Measurements from ENCODE around the gene COL6A3.

DNA sequence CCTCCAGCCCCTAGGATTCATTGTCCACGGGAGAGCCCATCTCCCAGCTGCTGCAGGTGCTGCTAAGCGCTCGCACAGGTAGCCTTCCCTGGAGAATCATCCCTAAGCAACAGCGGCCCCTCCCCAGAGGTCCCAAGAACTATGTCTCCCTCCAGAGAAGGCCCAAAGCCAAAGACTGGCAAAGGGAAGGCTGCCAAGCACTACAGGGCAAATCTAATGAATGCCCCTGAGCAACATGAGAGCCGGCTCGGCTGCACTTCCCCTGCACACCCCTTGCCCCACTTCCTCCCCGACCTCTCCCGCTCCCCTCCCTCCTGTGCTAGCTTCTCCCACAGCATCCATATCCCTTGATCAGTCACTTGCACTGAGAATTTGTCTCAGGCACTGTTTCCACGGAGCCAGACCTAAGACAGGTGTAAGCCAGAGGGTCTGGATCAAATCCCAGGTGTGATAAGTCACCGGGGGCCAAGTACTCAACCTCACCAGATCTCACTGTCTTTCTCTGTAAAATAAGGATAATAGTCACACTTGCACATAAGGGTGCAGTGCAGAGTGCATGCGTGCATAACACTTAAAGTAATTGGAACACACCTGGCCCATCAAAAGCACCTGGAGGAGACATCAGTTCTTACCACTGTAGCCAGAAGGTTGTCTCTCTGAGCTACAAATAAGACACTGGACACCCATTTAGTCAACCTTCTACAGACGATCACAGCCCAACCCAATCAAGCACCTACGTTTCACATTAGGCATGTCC lies 20.1 kb upstream of the COL6A3 start:
- TF ChIP-seq, protein P1, sequence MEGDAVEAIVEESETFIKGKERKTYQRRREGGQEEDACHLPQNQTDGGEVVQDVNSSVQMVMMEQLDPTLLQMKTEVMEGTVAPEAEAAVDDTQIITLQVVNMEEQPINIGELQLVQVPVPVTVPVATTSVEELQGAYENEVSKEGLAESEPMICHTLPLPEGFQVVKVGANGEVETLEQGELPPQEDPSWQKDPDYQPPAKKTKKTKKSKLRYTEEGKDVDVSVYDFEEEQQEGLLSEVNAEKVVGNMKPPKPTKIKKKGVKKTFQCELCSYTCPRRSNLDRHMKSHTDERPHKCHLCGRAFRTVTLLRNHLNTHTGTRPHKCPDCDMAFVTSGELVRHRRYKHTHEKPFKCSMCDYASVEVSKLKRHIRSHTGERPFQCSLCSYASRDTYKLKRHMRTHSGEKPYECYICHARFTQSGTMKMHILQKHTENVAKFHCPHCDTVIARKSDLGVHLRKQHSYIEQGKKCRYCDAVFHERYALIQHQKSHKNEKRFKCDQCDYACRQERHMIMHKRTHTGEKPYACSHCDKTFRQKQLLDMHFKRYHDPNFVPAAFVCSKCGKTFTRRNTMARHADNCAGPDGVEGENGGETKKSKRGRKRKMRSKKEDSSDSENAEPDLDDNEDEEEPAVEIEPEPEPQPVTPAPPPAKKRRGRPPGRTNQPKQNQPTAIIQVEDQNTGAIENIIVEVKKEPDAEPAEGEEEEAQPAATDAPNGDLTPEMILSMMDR (conservative IDR thresholded peaks at IDR 0.05; ENCODE audit: low read length), result no peak
- no peak for TF ChIP-seq EZH2phosphoT487 (IDR thresholded peaks at IDR 0.05; ENCODE audit: borderline replicate concordance)

Measured in Loucy (cell line).